Measurements from ENCODE around the gene MED12L. TPM values are rescaled to one million over a fixed set of nuclear protein-coding genes. Genes with fewer than 3 reads are reported as not detected.

Gene MED12L
- total RNA-seq, 4 donors from 2014 or later = 0.15 to 0.37 (median 0.22) TPM

DNA sequence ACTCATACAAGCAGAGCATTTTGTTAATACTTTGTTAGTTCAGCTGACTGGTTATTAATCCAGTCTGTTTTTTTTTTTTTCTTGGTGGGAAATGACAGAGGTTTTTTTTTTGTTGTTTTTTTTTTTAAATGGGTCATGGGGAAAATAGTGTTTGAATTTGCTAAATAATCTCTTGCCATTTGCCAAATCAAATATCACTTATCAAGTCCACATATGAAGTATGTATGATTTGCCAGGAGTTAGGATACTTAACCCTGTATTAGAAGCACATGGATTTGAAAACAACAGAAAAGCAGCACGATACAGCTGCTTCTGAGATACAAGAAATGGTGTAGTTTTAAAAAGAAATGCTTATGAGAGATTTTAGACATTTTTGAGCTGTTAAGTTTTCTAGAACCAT lies 171.3 kb downstream of the MED12L start:
- TF ChIP-seq POLR2A (IDR thresholded peaks at IDR 0.05) = no peak
- TF ChIP-seq, protein P1, sequence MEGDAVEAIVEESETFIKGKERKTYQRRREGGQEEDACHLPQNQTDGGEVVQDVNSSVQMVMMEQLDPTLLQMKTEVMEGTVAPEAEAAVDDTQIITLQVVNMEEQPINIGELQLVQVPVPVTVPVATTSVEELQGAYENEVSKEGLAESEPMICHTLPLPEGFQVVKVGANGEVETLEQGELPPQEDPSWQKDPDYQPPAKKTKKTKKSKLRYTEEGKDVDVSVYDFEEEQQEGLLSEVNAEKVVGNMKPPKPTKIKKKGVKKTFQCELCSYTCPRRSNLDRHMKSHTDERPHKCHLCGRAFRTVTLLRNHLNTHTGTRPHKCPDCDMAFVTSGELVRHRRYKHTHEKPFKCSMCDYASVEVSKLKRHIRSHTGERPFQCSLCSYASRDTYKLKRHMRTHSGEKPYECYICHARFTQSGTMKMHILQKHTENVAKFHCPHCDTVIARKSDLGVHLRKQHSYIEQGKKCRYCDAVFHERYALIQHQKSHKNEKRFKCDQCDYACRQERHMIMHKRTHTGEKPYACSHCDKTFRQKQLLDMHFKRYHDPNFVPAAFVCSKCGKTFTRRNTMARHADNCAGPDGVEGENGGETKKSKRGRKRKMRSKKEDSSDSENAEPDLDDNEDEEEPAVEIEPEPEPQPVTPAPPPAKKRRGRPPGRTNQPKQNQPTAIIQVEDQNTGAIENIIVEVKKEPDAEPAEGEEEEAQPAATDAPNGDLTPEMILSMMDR (IDR thresholded peaks at IDR 0.05) = no peak
- WGBS, 2 donors = 63 to 79% methylated on average over 1 of the region's 1 CpG
- DNase-seq (ENCODE audit: low spot score in 2 of 2) = no peak
- intact Hi-C loops (cut with DNase I; ENCODE audit: low total_unique reads) = no loop called here
- H3K4me3 ChIP-seq (ENCODE audit: low read depth, poor library complexity, severe bottlenecking) = no peak overlapping the region

DNA sequence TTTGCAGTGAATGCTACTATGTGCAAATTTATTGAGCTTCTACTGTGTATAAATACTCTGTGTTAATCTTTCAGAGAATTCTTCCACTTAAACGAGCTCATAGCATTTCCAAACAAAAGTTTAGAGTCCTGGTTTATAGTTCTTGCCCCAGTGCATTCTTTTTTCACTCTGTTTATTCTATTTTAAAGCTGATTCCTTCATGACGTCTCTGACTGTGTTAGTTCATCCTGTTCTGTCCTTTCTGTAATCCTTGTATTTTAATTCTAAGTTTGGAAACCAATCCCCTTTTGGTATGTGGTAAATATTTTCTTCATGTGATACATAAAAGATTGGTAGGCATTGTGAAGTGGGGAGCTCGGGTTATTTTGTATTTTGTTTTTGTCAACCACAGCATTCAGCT lies 174.2 kb downstream of the MED12L start:
- TF ChIP-seq, protein P1 (IDR thresholded peaks at IDR 0.05) = no peak
- no peak for TF ChIP-seq POLR2A (IDR thresholded peaks at IDR 0.05)
- DNase-seq (ENCODE audit: low spot score in 2 of 2) = no peak
- intact Hi-C loops (cut with DNase I; ENCODE audit: low total_unique reads) = no loop called here
- WGBS, 2 donors = 70 to 74% methylated on average over 3 of the region's 3 CpGs
- no peak overlapping the region for H3K4me3 ChIP-seq (ENCODE audit: low read depth, poor library complexity, severe bottlenecking)

DNA sequence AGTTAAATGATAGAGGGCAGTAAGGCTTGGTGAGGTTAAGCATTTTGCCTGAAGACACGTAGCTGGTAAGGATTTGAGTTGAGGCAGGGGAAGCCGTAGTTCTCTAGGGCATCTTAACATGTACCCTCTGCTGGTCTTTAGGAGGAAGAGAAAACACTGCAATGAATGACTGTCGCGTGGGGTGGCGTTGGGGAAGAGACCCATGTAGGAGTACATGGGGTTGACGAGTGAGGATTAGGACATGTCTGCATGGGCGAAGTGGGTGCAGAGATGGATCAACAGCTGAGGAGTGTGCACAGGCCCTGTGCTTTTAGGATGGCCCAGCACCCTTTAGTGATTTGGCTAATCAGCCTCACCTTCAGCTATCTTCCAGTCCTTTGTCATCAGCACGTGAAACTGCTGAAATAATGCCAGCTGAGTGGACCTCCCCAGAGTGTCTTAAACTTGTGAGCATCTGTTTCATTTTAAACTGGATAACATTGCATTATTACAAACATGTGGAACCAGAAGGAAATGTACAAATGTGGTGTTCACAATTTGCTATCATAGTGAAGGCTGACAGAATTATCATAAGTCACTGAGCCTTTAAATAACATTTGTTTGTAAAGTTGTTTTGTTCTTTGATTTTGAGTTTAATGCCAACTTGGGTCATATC lies 177.5 kb downstream of the MED12L start:
- intact Hi-C loops (cut with DNase I; ENCODE audit: low total_unique reads) = no loop called here
- no peak overlapping the region for H3K4me3 ChIP-seq (ENCODE audit: low read depth, poor library complexity, severe bottlenecking)
- TF ChIP-seq, protein P1 (IDR thresholded peaks at IDR 0.05) = no peak
- TF ChIP-seq POLR2A (IDR thresholded peaks at IDR 0.05) = no peak
- 77 to 88% methylated on average over 8 of the region's 8 CpGs for WGBS, 2 donors
- peak in 1 of 2 donors; percentile 43 for DNase-seq (ENCODE audit: low spot score in 2 of 2)

DNA sequence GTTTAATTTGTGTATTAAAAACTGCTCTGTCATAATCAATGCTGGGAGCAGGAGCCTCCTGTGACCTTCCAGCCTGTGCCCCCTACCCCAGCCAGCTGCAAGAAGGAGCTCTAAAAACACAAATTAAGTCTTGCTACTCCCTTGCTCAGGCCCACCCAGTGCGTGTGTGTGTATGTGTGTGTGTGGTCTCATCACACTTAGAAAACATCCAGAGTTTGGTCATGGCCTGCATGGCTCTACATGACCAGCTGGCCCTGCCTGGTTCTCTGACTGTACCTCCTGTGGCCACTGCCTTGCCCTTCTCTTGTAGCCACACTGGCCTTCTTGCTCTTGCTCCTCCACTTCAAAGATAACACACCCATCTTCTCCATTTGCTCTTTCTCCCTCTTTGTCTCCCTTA lies 179.1 kb downstream of the MED12L start:
- intact Hi-C loops (cut with DNase I; ENCODE audit: low total_unique reads) = no loop called here
- 80 to 82% methylated on average over 1 of the region's 1 CpG for WGBS, 2 donors
- TF ChIP-seq, protein P1 (IDR thresholded peaks at IDR 0.05) = no peak
- TF ChIP-seq POLR2A (IDR thresholded peaks at IDR 0.05) = no peak
- DNase-seq (ENCODE audit: low spot score in 2 of 2) = no peak
- H3K4me3 ChIP-seq (ENCODE audit: low read depth, poor library complexity, severe bottlenecking) = no peak overlapping the region

DNA sequence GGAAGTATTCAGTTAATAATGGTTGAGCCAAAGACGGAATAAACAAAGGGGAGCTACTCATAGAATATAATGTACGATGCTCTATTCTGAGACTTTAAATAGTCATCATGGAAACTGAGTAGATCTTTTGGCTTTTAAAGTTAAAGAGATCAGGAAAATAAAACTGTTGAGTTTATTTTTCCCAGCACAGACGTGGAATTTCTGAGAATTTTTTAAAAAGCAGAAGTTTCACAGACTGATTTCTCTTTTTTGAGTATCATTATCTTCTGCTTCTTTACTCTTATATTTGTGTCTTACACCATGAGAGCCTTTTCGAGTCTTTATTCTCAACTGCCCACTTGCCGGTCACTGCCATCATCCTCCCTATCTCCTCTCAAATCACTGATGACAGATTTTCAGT lies 179.7 kb downstream of the MED12L start:
- TF ChIP-seq, protein P1 (IDR thresholded peaks at IDR 0.05) = no peak
- TF ChIP-seq POLR2A (IDR thresholded peaks at IDR 0.05) = no peak
- 84 to 90% methylated on average over 5 of the region's 5 CpGs for WGBS, 2 donors
- DNase-seq (ENCODE audit: low spot score in 2 of 2) = no peak
- intact Hi-C loops (cut with DNase I; ENCODE audit: low total_unique reads) = no loop called here
- no peak overlapping the region for H3K4me3 ChIP-seq (ENCODE audit: low read depth, poor library complexity, severe bottlenecking)

DNA sequence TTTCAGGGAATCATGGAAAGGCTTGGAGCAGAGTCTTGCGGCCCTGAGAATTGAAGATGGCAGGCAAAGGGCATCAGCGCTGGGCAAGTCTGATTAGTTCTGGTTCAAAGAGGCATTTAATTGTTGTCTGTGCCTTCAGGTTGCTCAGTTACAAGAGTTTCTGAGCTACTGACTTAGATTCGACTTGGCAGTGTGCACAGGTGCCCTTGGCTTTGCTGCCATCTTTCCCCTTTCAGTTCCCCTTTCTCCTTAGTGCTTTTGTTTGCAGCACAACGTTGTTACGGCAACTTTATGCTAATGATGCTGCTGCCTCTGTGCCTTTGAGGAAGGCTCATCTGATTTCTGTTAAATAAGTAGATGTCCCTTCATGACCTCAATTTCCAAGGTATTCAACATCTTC lies 180.4 kb downstream of the MED12L start:
- WGBS, 2 donors = 49 to 57% methylated on average over 5 of the region's 5 CpGs
- DNase-seq (ENCODE audit: low spot score in 2 of 2) = no peak
- no peak for TF ChIP-seq POLR2A (IDR thresholded peaks at IDR 0.05)
- TF ChIP-seq, protein P1 (IDR thresholded peaks at IDR 0.05) = no peak
- intact Hi-C loops (cut with DNase I; ENCODE audit: low total_unique reads) = no loop called here
- no peak overlapping the region for H3K4me3 ChIP-seq (ENCODE audit: low read depth, poor library complexity, severe bottlenecking)

Measured in lower leg skin (tissue), 4 donors.